NCI-H748 treated with DMSO at 0.1 percent for 48 hours (cell line): ENCODE results near the gene CYBC1.

Source experiments
- DNase-seq: peaks from one replicate; lab custom pipeline; 2025; lab: John Stamatoyannopoulos, UW

Gene CYBC1

GRCh38 chr17:82447876-82448275 is 2.7 kb downstream of the CYBC1 start:
- DNase-seq = no peak

DNA sequence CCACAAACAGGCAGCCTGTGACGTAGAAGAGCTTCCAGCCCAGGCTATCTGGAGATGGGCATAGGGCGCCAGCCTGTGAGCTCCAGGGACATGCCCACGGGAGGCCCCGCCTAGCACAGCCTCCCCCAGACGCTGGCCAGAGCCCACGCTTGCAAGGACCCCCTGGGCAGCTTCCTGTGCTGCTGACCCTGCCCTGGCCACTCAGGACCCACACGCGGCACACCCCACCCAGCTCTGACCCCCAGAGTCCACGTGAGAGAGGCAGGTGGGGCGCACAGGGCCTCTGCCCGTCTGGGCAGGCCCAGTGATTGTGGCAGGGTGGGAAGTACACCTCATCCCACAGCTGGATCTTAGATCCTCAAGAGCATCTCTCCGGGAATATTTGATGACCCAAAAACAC is 3.9 kb downstream of the CYBC1 start:
- no peak for DNase-seq

GRCh38 chr17:82446124-82446523 is 4.4 kb downstream of the CYBC1 start:
- no peak for DNase-seq

DNA sequence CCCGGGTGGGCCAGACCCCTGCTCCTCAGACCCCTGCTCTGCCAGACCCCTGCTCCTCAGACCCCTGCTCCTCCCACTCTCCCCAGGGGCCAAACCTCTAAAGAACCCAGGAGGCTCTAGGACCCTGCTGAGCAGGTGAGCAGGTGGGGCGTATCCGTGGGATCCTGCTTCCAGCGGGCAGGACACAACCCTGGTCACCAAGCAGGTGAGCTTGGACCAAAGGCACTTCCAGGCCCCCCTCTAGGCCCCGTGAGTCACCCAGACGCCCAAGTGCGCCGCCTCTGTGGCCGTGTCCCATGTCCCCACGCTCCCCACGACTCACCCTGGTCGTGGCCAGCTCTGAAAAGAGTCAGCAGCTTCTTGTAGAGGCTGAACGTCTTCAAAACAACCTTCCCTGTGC is 5.0 kb downstream of the CYBC1 start:
- no peak for DNase-seq

- no peak for DNase-seq
Measured at GRCh38 chr17:82444941-82445521, 5.5 kb downstream of the CYBC1 start.

- no peak for DNase-seq
Measured at GRCh38 chr17:82444284-82444893, 6.2 kb downstream of the CYBC1 start.

DNA sequence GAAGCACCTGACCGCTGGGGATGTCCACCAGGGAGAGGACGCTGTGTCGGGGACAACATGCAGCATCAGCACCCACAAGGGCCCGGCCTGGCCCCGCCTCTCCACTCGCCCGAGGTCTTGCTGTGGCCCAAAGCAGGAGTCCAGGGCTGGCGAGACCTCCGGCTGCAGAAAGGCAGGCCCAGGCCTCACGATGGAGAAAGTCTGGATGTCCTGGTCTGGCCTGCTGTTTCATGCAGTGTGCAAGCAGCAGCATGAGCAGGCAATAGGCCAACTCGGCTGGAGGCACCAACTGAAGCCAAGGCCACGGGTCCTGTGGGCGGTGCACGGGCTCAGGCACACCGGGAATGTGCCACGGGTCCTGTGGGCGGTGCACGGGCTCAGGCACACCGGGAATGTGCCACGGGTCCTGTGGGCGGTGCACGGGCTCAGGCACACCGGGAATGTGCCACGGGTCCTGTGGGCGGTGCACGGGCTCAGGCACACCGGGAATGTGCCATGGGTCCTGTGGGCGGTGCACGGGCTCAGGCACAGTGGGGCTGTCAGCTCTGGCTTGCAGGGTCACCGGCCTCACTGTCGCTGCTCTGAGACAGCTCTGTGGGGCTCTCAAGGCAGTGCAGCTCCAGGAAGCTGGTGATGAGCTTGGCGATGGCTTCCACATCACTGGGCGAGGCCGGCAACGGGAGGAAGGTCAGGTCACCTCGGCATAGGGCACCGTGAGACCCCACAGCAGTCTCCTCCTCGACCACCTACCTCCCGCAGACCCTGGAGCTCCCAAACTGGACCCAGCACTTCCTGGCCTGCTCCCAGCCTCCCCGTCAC is 6.9 kb downstream of the CYBC1 start:
- no peak for DNase-seq

- DNase-seq = no peak
Measured at GRCh38 chr17:82442643-82443464, 7.7 kb downstream of the CYBC1 start.

GRCh38 chr17:82441691-82442487 is 8.7 kb downstream of the CYBC1 start:
- DNase-seq = no peak

GRCh38 chr17:82440991-82441627 is 9.4 kb downstream of the CYBC1 start:
- DNase-seq = no peak

GRCh38 chr17:82440469-82440981 is 10.0 kb downstream of the CYBC1 start:
- DNase-seq = no peak

GRCh38 chr17:82439829-82440365 is 10.7 kb downstream of the CYBC1 start:
- no peak for DNase-seq

DNA sequence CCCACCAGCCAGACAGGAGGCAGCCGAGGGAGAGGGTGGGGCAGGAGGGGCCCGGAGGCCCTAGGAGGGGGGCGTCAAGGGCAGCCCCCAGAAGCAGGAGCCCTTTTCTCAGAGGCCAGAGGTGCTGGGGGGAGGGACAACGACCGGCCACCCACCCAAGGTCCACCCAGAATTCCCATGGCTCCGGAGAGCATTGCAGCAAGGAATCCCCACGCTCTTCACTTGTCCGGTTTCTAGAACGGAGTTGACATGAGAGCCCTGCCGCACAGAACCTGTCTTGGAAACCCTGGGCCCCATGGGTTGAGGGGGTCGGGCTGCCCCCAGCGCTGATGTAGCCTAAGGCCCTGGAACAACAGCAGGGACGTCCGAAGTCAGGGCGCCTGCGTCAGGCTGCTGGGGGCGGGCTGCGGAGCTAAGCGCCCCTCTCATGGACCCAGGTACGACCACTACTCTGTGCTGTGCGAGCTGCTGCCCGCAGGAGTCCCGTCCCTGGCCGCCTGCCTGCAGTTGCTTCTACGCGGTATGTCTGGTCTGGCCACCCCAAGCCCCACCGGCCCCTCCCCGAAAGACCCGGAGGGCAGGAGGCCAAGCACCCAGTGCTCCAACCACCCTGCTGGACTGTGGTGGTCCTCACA is 11.2 kb downstream of the CYBC1 start:
- DNase-seq = no peak

DNA sequence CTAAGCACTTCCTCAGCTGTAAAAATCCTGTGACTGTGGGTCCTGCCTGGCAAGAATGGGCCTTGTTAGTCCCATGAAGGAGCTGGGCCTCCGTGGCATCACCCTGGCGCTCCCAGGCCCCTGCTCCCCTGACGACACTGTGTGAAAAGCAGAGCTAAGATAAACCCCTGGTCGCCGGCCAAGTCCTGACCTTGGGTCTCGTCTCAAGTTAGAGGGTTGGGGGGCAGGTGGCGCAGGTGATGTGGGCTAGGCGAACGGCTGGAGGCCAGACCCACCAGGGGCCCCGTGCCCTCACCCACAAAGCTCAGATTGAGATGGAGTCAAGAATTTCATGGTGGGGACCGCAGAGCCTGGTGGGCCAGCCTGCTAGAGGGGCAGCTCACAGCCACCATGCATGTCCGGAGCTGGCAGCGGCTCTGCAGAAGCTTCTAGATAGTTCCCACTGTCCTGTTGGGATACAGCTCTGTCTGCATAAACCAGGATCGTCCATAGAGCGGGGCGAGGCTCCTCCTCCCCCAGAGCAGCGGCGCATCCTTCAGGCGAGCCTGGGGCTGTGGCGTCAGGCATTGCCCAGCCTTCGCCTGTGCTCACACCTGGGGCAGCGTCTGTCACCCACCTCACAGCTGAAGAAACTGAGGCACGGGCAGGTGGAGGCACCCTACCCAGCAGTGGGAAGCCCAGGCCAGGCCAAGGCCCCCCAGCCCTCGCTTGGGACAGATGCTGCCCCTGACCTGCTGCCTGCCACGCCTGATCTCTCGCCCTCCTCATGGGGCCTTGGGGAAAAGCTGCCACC is 12.0 kb downstream of the CYBC1 start:
- DNase-seq = no peak

DNA sequence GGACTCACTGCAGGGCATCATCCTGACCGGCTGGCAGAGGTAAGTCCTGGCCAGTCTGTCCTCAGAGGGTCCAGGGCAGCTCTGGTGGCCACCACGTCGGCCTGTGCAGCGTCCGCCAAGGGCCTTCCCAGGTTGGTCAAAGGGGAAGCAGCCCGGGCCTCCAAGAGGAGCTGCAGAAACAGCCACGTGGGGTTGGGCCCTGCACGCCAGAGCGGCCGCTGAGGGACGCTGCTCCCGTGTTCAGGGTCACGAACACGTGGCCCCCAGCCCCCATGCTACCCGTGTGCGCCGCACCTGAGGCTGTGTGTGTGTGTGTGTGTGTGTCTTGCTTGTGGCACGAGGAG is 13.3 kb downstream of the CYBC1 start:
- DNase-seq = no peak

DNA sequence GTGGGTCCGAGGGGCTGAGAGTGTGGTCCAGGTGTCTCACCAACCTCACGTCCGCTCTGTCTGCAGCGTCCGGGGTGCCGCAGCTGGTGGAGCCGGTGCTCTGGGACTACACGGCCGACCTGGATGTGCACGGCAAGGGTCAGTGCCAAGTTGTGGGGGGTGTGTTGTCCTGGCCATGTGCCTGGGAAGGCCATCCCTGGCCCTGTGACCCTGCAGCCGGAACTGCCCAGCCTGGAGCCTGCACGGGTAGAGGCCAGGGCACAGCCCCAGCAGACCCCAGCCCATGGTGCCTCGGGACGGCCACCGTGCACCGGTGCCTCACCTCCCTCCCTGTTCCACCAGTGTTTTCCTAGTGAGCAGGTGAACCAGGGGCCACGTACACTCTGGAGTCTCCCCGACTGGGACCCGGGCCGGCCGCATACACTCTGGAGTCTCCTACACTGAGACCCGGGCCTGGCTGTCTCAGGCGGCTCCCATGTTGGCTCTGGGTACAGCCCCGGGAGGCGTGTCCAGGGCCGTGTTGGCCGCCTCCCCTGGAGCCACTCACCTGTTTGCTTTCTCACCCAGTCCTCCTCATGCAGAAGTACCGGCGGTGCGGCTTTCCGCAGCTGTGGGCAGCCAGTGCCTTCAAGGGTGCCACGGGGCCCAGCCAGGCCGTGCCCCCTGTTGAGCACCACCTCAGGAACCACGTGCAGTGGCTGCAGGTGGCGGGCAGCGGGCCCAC is 13.8 kb downstream of the CYBC1 start:
- DNase-seq = no peak

- no peak for DNase-seq
Measured at GRCh38 chr17:82435601-82436583, 14.7 kb downstream of the CYBC1 start.

DNA sequence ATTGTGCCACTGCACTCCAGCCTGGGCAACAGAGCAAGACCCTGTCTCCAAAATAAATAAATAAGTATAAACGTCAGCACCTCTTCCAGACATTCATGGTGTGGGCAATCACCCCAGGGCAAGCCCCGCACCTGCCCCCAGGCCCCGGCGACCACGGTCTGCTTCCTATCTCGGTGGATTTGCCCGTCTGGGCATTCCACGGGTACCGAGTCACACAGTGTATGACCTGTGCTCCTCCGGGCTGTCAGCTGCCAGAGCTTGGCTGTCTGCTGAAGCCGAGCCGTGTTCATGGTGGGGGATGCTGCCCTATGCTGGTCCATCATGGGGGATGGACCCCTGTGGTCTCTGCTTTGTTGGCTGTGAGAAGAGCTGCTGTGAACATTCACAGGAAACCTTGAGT is 15.4 kb downstream of the CYBC1 start:
- DNase-seq = no peak
